IPS-NIHi7 (cell line): ENCODE measurements around the gene DRC3.

ENCODE experiments used
- DNase-seq: peaks from one replicate; pipeline ENCODE4 v3.0.0; 2012; ENCODE audit warnings: mixed read lengths; ENCODE audit errors: extremely low spot score

The DRC3 gene

GRCh38 chr17:17965152-17965721, 7.4 kb upstream of the DRC3 start:
- no peak for DNase-seq

DNA sequence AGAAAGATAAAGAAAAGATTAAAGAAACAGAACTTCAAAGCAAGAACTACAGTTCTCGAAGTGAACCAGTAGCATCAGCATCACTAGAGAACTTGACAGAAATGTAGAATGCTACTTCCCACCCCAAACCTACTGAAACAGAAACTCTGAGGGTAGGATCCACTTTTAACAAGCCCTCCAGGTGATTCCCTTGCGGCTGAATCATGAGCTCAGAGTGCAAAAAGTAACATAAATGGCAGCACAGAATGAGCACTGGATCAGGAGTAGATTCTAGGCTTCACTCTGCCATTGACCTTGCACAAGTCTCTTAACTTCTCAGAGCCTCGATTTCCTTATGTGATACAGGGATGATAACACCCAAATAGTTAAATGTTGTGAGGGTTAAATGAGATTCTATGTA, 6.3 kb upstream of the DRC3 start:
- DNase-seq, result no peak

DNA sequence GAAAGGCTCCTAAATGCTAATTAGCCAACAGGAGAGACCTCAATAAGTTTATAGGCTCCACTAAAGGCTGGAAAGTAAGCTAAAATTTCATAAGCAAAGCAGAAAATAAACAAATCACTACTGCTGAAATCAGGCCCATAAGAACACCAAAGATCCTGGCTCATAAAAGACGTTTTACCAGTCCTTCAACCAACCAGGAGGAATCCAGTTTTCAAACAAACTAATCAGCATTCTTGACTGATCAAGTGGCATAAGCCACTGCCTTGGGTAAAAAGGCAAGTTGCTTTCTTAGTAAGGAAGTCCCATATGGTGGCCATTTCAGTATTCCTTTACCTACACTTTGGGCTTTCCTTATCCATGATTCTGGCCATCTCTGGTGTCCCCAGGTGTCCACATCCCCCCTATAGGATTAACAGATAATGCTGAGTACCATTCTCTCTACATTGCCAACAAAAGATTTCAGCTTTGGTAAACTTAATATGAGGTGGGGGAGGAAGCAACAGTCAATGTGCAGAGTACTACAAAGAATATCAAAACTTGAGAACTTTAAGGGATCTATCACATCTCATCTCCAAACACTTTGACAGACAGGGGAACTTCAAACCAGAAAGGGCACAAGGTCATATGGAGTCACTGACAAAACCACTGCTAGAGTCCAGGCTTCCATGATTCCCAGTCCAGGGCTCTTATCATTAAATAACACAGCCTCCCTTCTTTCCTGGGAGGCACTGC, 1.8 kb upstream of the DRC3 start:
- no peak for DNase-seq

GRCh38 chr17:17971431-17972125, 1.1 kb upstream of the DRC3 start:
- no peak for DNase-seq

DNA sequence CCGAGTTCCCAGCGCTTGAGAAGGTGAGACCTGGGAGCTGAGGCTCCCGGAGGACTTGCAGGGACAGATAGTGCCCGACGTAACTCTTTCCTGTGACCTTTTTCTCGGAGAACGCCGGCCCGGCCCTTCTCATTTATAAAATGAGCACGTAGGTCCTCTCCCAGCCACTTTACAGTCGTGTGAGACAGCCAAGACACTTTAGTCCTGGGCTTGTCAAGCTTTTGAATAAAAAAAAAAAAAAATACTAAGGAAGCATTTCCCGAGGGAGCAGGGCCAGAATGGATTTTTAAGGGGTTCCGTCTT, 241 bp downstream of the DRC3 start:
- no peak for DNase-seq

- no peak for DNase-seq
Measured at GRCh38 chr17:17975436-17975835, 2.8 kb downstream of the DRC3 start.

DNA sequence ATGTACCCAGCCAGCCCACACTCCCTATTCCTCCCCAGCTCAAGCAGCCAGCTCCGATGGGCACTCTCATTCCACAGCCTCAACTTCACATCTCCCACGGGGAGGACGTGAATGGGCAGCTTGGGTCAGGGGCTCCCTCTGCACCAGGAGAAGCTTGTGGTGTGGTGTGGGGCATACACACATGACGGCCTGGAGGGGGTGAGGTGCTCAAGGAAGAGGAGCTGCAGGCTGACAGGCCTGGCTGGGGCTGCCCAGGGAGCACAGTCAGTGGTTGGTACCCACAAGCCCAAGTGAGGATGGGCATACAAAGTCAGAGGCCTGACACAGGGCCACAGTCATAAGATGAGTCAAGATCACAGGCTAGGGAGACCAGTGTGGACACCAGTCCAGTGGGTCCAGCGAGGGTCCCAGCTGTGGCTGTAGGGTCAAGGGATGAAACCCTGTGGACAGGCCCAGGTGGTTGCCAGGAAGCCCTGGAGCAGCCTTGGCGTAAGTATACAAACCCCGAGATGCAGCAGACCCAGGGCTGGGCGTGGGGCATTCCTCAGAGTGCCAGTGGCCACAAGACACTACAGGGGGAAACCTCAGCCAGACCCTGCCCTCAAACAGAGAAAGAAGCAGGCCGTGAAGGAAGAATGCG, 4.4 kb downstream of the DRC3 start:
- DNase-seq, result no peak

DNA sequence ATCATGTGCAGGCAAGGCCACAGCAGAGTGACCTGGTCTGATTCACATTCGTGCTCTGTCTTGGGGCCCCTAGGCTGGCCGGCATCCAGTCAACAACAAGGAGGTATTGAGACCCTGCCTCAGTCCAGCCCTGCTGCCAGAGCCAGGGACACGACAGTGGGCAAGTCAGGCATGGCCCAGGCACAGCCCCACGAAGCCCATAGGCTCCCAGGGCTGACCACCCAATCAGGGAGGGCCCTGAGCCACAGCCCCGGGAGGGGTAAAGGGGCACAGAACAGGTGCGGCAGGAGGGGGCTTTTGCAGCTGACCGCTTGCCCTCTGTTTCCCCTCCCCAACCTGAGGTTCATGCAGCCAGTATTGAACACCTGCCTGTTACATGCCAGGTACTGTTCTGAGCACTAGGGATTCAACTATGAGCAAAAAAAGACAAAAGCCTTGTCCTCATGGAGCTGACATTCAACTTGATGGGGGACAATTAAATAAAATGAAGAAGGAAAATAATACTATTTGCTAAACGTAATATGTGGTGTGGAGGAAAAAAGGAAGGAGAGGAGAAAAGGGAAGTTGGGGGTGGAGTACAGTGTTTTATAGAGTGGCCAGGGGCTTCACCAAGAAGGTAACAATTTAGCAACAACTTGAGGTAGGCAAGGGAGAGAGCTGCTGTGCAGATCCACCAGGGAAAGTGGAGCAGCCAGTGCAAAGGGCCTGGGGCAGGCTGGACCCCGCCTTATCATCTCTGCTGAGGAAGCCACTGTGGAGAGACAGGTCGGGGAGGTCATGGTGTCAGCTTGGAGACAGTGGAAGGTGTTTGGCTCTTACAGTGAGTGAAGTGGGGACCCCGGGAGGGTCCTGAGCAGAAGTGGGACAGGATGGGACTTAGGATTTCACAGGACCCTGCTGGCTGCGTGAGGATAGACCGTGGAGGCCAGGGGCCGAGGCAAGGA, 6.1 kb downstream of the DRC3 start:
- no peak for DNase-seq

- DNase-seq, result no peak
Measured at GRCh38 chr17:17979778-17980177, 7.1 kb downstream of the DRC3 start.

DNA sequence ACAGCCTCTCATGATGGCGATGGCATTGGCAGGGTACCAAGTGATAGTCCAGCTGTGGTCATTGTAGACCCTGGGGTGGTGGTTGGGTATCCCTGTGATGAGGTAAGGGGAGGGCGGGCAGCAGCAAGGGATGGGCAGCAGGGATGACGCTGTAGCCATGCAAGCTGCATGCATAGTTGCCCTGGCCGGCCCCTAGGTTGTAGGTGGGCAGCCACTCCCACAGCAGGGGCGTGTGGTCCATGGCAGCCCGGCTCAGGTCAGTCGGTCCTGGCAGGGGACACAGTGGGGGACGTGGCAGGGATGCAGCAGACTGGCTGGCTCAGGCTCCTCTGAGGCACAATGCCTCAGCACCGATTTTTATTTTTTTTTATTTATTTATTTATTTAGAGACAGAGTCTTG, 8.7 kb downstream of the DRC3 start:
- DNase-seq, result no peak

- no peak for DNase-seq
Measured at GRCh38 chr17:17982801-17983200, 10.1 kb downstream of the DRC3 start.

DNA sequence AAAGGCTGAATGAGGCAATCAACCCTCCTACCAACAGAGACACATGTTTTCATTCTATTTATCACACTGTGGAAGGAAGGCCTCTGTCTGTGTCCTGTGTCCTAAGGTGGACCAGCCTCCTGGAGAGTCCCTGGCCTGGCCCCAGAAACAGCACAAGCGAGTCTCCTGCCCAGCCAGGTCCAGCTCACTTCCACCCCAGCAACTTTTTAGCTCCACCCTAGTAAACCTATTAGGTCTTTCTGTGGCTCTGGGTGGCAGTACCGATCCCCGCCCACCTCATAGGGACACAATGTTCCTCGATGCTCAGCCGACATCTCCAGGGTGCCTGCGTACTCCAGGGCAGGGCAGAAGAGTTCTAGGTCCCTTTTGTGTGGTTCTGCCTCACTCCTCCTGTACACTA, 10.7 kb downstream of the DRC3 start:
- no peak for DNase-seq

GRCh38 chr17:17983776-17984175, 11.1 kb downstream of the DRC3 start:
- DNase-seq, result no peak

GRCh38 chr17:17985153-17985552, 12.5 kb downstream of the DRC3 start:
- no peak for DNase-seq

GRCh38 chr17:17985555-17985954, 12.9 kb downstream of the DRC3 start:
- DNase-seq, result no peak

GRCh38 chr17:17987187-17987896, 14.7 kb downstream of the DRC3 start:
- DNase-seq, result no peak

DNA sequence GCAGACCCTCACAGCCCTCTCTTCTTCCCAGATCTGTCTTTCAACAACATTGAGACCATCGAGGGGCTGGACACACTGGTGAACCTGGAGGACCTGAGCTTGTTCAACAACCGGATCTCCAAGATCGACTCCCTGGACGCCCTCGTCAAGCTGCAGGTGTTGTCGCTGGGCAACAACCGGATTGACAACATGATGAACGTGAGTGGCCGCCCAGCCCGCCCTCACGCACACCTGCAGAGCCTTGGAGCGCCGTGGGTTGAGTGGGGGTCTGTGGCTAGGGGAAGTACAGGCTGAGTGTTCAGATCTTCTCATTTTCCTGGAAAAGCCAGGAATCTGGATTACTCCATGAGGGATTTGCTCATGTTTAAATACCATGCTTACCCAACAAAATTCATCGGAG, 15.2 kb downstream of the DRC3 start:
- DNase-seq, result no peak

GRCh38 chr17:17988427-17988945, 15.8 kb downstream of the DRC3 start:
- DNase-seq, result no peak

DNA sequence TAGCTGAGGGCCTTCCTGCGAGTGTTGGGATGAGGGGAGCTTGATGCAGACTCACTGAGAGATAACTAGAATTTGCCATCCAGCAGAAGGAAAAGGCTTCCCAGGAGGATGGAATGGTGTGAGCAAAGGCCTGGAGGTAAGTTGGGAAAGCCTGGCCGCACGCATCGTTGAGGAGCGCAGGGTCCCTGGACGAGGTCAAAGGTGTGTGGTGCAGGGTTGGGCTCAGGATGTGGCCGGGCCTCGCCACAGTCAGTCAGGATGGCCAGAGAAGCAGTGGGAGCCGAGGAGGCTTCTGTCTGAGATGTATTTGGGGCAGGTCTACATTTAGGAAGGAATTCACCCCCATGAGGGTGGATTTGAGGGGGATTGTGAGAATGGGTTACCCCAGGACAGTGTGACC, 16.4 kb downstream of the DRC3 start:
- no peak for DNase-seq

DNA sequence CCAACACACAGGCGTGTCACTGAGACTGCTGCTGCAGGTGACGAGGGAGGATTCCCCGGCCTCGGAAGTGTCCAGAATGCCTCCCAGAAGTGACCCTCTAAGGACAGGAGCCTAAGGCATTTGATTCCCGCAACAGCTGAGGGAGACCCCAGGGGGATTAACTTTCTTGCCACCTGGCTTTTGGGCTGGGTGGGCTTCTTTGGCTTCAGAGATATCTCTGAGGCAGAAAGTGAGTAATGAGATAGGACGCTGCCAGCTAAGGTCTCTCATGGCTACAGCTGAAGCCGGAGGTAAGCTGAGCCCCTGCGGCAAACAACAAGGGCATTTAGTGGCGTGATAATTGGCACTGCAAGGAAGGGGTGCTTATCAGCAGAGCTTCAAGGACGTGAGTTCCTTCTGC, 17.0 kb downstream of the DRC3 start:
- no peak for DNase-seq

DNA sequence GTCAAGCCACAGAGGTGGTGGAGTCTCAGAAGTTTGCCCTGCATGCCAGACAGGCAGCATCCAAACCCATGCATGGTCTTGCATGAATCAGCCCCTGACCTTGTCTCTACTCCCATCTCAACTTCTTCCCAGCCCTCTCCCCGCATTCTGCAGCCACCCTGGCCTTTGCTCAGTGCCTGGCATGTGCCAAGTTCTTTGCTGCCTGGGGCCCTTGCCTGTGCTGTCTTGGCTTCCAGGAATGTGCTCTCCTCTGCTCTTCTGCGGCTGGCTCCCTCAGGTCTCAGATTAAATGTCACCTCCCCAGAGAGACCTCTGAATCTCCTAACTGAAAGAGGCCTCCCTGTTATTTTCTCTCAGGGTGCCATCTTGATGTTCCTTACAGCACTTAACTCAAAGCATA, 17.6 kb downstream of the DRC3 start:
- DNase-seq, result no peak
